Activated T-cell treated with anti-CD3 and anti-CD28 coated beads, Interleukin-2, amount 50 U/mL, for 24 hours (primary cell): ENCODE data around the gene KCTD18.

ENCODE experiments used
- DNase-seq: peaks from one replicate; pipeline ENCODE4 v3.0.0-alpha.2; 2020
- H3K27ac Mint-ChIP-seq: 2 replicates; pipeline ENCODE4 v1.8.0; 2020; ENCODE audit warnings: mild to moderate bottlenecking, mixed read lengths
- H3K27me3 Mint-ChIP-seq: 2 replicates; pipeline ENCODE4 v1.8.0; 2020; ENCODE audit warnings: mixed read lengths
- H3K36me3 Mint-ChIP-seq: 2 replicates; pipeline ENCODE4 v1.8.0; 2020; ENCODE audit warnings: low read depth, mixed read lengths
- H3K4me1 Mint-ChIP-seq: 2 replicates; pipeline ENCODE4 v1.8.0; 2020; ENCODE audit warnings: low read depth, mixed read lengths
- H3K4me3 Mint-ChIP-seq: 2 replicates; pipeline ENCODE4 v1.8.0; 2020; ENCODE audit warnings: mild to moderate bottlenecking, moderate library complexity, mixed read lengths
- H3K9me3 Mint-ChIP-seq: 2 replicates; pipeline ENCODE4 v1.8.0; 2020; ENCODE audit warnings: mixed read lengths

The KCTD18 gene

GRCh38 chr2:200442471-200442870 is 67.4 kb downstream of the KCTD18 start:
- Mint-ChIP-seq H3K27ac (no peak overlapping the region), H3K4me1 (peaks cover 14% of the 10 kb centered on the region), H3K36me3 (no peaks in the 10 kb centered on the region), H3K4me3 (no peak overlapping the region), H3K27me3 (no peaks in the 10 kb centered on the region), H3K9me3 (no peaks in the 10 kb centered on the region)
- DNase-seq: no peak

- H3K9me3 Mint-ChIP-seq: no peaks in the 10 kb centered on the region
- no peaks in the 10 kb centered on the region for H3K4me1 Mint-ChIP-seq
- H3K27ac Mint-ChIP-seq: no peak overlapping the region
- H3K27me3 Mint-ChIP-seq: no peaks in the 10 kb centered on the region
- no peaks in the 10 kb centered on the region for H3K36me3 Mint-ChIP-seq
- DNase-seq: no peak
- no peak overlapping the region for H3K4me3 Mint-ChIP-seq
Observed at GRCh38 chr2:200439981-200440380, 69.9 kb downstream of the KCTD18 start.
